Activated CD8-positive, alpha-beta memory T cell treated with anti-CD3 and anti-CD28 coated beads for 24 hours (primary cell): ENCODE results near the gene HCFC1R1.
"Not testable (repeated sequence)": the region's sequence is repeated elsewhere in the genome, so short reads cannot be mapped to it uniquely, and the experiment has no call there.

ENCODE experiments used
- DNase-seq: peaks from one replicate; pipeline ENCODE4 v3.0.0-alpha.2; 2020

Gene HCFC1R1

GRCh38 chr16:3056336-3057180 lies 32.8 kb upstream of the HCFC1R1 start:
- DNase-seq = no peak

GRCh38 chr16:3055734-3056115 lies 32.0 kb upstream of the HCFC1R1 start:
- DNase-seq = not testable (repeated sequence)

GRCh38 chr16:3054965-3055733 lies 31.4 kb upstream of the HCFC1R1 start:
- no peak for DNase-seq

GRCh38 chr16:3053330-3053710 lies 29.6 kb upstream of the HCFC1R1 start:
- DNase-seq = not testable (repeated sequence)

GRCh38 chr16:3052571-3053329 lies 29.0 kb upstream of the HCFC1R1 start:
- peak; percentile 70 for DNase-seq

- no peak for DNase-seq
Observed at GRCh38 chr16:3051494-3051893, 27.8 kb upstream of the HCFC1R1 start.

- DNase-seq = no peak
Observed at GRCh38 chr16:3051009-3051408, 27.3 kb upstream of the HCFC1R1 start.

- DNase-seq = no peak
Observed at GRCh38 chr16:3050487-3050886, 26.7 kb upstream of the HCFC1R1 start.

- no peak for DNase-seq
Observed at GRCh38 chr16:3049921-3050481, 26.3 kb upstream of the HCFC1R1 start.

- no peak for DNase-seq
Observed at GRCh38 chr16:3047387-3047720, 23.6 kb upstream of the HCFC1R1 start.

GRCh38 chr16:3046641-3047386 lies 23.1 kb upstream of the HCFC1R1 start:
- DNase-seq = no peak

- peak; percentile 69 for DNase-seq
Observed at GRCh38 chr16:3045758-3046640, 22.3 kb upstream of the HCFC1R1 start, which contains the start of gene MMP25. TSS of gene MMP25 (plus strand) at chr16:3046561. CDS start at chr16:3046918, 357 bp downstream.

GRCh38 chr16:3044708-3045107 lies 21.0 kb upstream of the HCFC1R1 start:
- DNase-seq = no peak

GRCh38 chr16:3042376-3042775 lies 18.6 kb upstream of the HCFC1R1 start:
- DNase-seq = no peak

- DNase-seq = no peak
Observed at GRCh38 chr16:3038896-3039295, 15.2 kb upstream of the HCFC1R1 start.

GRCh38 chr16:3038256-3038655 lies 14.5 kb upstream of the HCFC1R1 start:
- DNase-seq = no peak

GRCh38 chr16:3036726-3037315 lies 13.1 kb upstream of the HCFC1R1 start, which contains the start of gene BICDL2:
TSS of gene BICDL2 (minus strand) at chr16:3036944. CDS start at chr16:3035496, 1,448 bp downstream.
- no peak for DNase-seq

GRCh38 chr16:3035972-3036725 lies 12.4 kb upstream of the HCFC1R1 start:
- DNase-seq = no peak

GRCh38 chr16:3035289-3035971 lies 11.7 kb upstream of the HCFC1R1 start:
- DNase-seq = no peak
